IMR-90 (cell line): ENCODE measurements around the gene RPL6. TPM values are rescaled to one million over a fixed set of nuclear protein-coding genes. Genes with fewer than 3 reads are reported as not detected.

Source experiments
- ATAC-seq: fragments of 200-7000 bp; cut with Tn5 transposase; 2 replicates; pipeline ENCODE4 v1.9.1; 2020; ENCODE audit warnings: low read depth, mild to moderate bottlenecking, moderate library complexity
- BruUV-seq: library from RNA; stranded (reverse); fragments of 400-500 nt; replicated peaks from 2 replicates; lab custom pipeline; 2021; lab: Mats Ljungman, UMichigan
- CTCF ChIA-PET: fragments of 300-600 bp; formaldehyde crosslinking; extraction: SDS; loops from one replicate; lab custom pipeline; 2021; ENCODE audit warnings: antibody characterized with exemption; lab: Yijun Ruan, JAX
- POLR2A ChIA-PET: fragments of 300-600 bp; sonication (Branson Sonifier 250); formaldehyde crosslinking; loops from one replicate; lab custom pipeline; 2022; ENCODE audit warnings: antibody characterized with exemption; ENCODE audit not compliant: unreplicated experiment; lab: Charles Lee
- DNase-seq: peaks from one replicate; pipeline ENCODE4 v3.0.0; 2013
- H2AFZ ChIP-seq: replicated peaks from 2 replicates; pipeline ENCODE3; 2013; ENCODE audit warnings: low read length, mild to moderate bottlenecking; ENCODE audit not compliant: poor library complexity
- H2AK5ac ChIP-seq: 2 replicates; pipeline ENCODE4 v1.6.1; 2013; ENCODE audit warnings: low read depth, low read length, inconsistent platforms
- H2AK9ac ChIP-seq: replicated peaks from 2 replicates; pipeline ENCODE3; 2013; ENCODE audit warnings: mild to moderate bottlenecking, low read depth, low read length, moderate library complexity; ENCODE audit not compliant: poor library complexity
- H2BK120ac ChIP-seq: 2 replicates; pipeline ENCODE4 v1.6.1; 2013; ENCODE audit warnings: low read depth, low read length, inconsistent platforms
- H2BK15ac ChIP-seq: 3 replicates; pipeline ENCODE4 v1.6.1; 2013; ENCODE audit warnings: low read depth, low read length, inconsistent platforms
- H2BK20ac ChIP-seq: 2 replicates; pipeline ENCODE4 v1.6.1; 2013; ENCODE audit warnings: low read depth, mild to moderate bottlenecking, inconsistent platforms, low read length, moderate library complexity
- H2BK5ac ChIP-seq: 2 replicates; pipeline ENCODE4 v1.6.1; 2013; ENCODE audit warnings: mild to moderate bottlenecking, low read depth, low read length, inconsistent platforms; ENCODE audit not compliant: poor library complexity, severe bottlenecking
- H3K14ac ChIP-seq: replicated peaks from 2 replicates; pipeline ENCODE4 v1.6.1; 2013; ENCODE audit warnings: low read depth, low read length, inconsistent platforms
- H3K18ac ChIP-seq: 2 replicates; pipeline ENCODE4 v1.6.1; 2013; ENCODE audit warnings: low read depth, low read length, control low read depth
- H3K23ac ChIP-seq: 2 replicates; pipeline ENCODE4 v1.6.1; 2013; ENCODE audit warnings: low read depth, low read length, inconsistent platforms
- H3K27ac ChIP-seq: 2 replicates; pipeline ENCODE4 v1.5.1; 2013; ENCODE audit warnings: mild to moderate bottlenecking, control low read depth, low read length; ENCODE audit not compliant: insufficient read depth
- H3K27me3 ChIP-seq: 2 replicates; pipeline ENCODE4 v1.6.1; 2013; ENCODE audit warnings: low read length; ENCODE audit not compliant: control insufficient read depth, insufficient read depth
- H3K36me3 ChIP-seq: 2 replicates; pipeline ENCODE4 v1.6.1; 2013; ENCODE audit warnings: low read length, mixed read lengths; ENCODE audit not compliant: control insufficient read depth, insufficient read depth
- H3K4ac ChIP-seq: 2 replicates; pipeline ENCODE4 v1.6.1; 2013; ENCODE audit warnings: low read depth, low read length, inconsistent platforms
- H3K4me1 ChIP-seq: 2 replicates; pipeline ENCODE4 v1.6.1; 2013; ENCODE audit warnings: low read length, mixed read lengths; ENCODE audit not compliant: control insufficient read depth, insufficient read depth
- H3K4me2 ChIP-seq: 2 replicates; pipeline ENCODE4 v1.6.1; 2013; ENCODE audit warnings: low read depth, mild to moderate bottlenecking, control low read depth, low read length, moderate library complexity
- H3K4me3 ChIP-seq: 2 replicates; pipeline ENCODE4 v1.5.1; 2013; ENCODE audit warnings: low read depth, mild to moderate bottlenecking, control low read depth, low read length, moderate library complexity; ENCODE audit not compliant: insufficient read depth
- H3K56ac ChIP-seq: 2 replicates; pipeline ENCODE4 v1.6.1; 2013; ENCODE audit warnings: low read length, inconsistent platforms; ENCODE audit not compliant: insufficient read depth; ENCODE audit errors: extremely low read depth
- H3K79me1 ChIP-seq, 2 experiments: 2 replicates each; pipeline ENCODE4 v1.6.1; 2013; ENCODE audit warnings: low read length in 2 of 2, inconsistent platforms in 1 of 2, low read depth in 1 of 2
- H3K9ac ChIP-seq: 2 replicates; pipeline ENCODE4 v1.6.1; 2013; ENCODE audit warnings: low read depth, low read length, control low read depth
- H3K9me1 ChIP-seq: 2 replicates; pipeline ENCODE4 v1.6.1; 2013; ENCODE audit warnings: low read length, inconsistent platforms; ENCODE audit not compliant: insufficient read depth
- H3K9me3 ChIP-seq: 2 replicates; pipeline ENCODE4 v1.6.1; 2013; ENCODE audit warnings: low read length; ENCODE audit not compliant: control insufficient read depth, insufficient read depth
- H4K20me1 ChIP-seq: 2 replicates; pipeline ENCODE4 v1.6.1; 2013; ENCODE audit warnings: low read length, inconsistent platforms; ENCODE audit not compliant: insufficient read depth
- H4K5ac ChIP-seq: 2 replicates; pipeline ENCODE4 v1.6.1; 2013; ENCODE audit warnings: mild to moderate bottlenecking, low read depth, low read length, control low read depth
- H4K8ac ChIP-seq, 2 experiments: 2 replicates each; pipeline ENCODE4 v1.6.1; 2013; ENCODE audit warnings: low read depth in 2 of 2, low read length in 2 of 2, control low read depth in 1 of 2, inconsistent platforms in 1 of 2
- H4K91ac ChIP-seq: 2 replicates; pipeline ENCODE4 v1.6.1; 2013; ENCODE audit warnings: low read depth, low read length, inconsistent platforms; ENCODE audit not compliant: insufficient read depth
- BHLHE40 ChIP-seq: fragments of 150-350 bp; IDR thresholded peaks from 2 replicates; pipeline ENCODE4 v1.6.1; 2016; ENCODE audit warnings: mild to moderate bottlenecking, low read depth, low read length
- CEBPB ChIP-seq: IDR thresholded peaks from 2 replicates; pipeline ENCODE4 v1.6.1; 2012; ENCODE audit warnings: low read depth, low read length, improper control_type of control experiment
- CHD1 ChIP-seq: IDR thresholded peaks from 2 replicates; pipeline ENCODE4 v1.6.1; 2012; ENCODE audit warnings: low read depth, low read length, improper control_type of control experiment
- MAZ ChIP-seq: IDR thresholded peaks from 2 replicates; pipeline ENCODE4 v1.6.1; 2012; ENCODE audit warnings: low read depth, mild to moderate bottlenecking, low read length, improper control_type of control experiment, moderate library complexity, borderline replicate concordance
- POLR2A ChIP-seq: IDR thresholded peaks from 2 replicates; pipeline ENCODE4 v1.6.1; 2012; ENCODE audit warnings: mild to moderate bottlenecking, low read depth, low read length
- RAD21 ChIP-seq: IDR thresholded peaks from 2 replicates; pipeline ENCODE4 v1.6.1; 2012; ENCODE audit warnings: low read length, improper control_type of control experiment
- SMC3 ChIP-seq: fragments of 150-350 bp; IDR thresholded peaks from 2 replicates; pipeline ENCODE4 v1.6.1; 2016; ENCODE audit warnings: low read depth, mild to moderate bottlenecking, antibody characterized with exemption, low read length, moderate library complexity
- WGBS, 2 experiments: methylation state at CpG; one replicate each; pipeline versions ENCODE4 v1.1.5 to v1.1.7; 2013; ENCODE audit warnings: missing lambda C conversion rate in 2 of 2; ENCODE audit not compliant: insufficient read length in 1 of 2; ENCODE audit errors: extremely low coverage in 2 of 2; 5-methylcytosine and 5-hydroxymethylcytosine counted together
- dilution Hi-C: fragments of 300-500 bp; cut with HindIII; formaldehyde crosslinking; loops from one replicate; pipeline ENCODE4 v1.14.3; 2018; ENCODE audit warnings: low sequenced_read_pairs; ENCODE audit not compliant: unreplicated experiment
- in situ Hi-C: fragments of 300-500 bp; cut with MboI; formaldehyde crosslinking; loops from 3 replicates; pipeline ENCODE4 v1.14.3; 2019; ENCODE audit warnings: low sequenced_read_pairs, inconsistent platforms, mixed read lengths
- intact Hi-C: fragments of 100-400 bp; cut with micrococcal nuclease; formaldehyde crosslinking; loops from 2 replicates; pipeline ENCODE4 v1.10.0; 2022
- polyA plus RNA-seq, 3 experiments: library from polyadenylated mRNA; depleted of rRNA; stranded (reverse); fragments of >200 nt; gene quantifications; 2 replicates each; pipeline ENCODE4 v1.2.3, GENCODE V29; 2012; ENCODE audit warnings: low replicate concordance in 1 of 3
- total RNA-seq: library from RNA; depleted of rRNA; stranded (reverse); fragments of >200 nt; gene quantifications from 2 replicates; pipeline ENCODE4 v1.2.3, GENCODE V29; 2012
- TF ChIP-seq, protein P1 (sequence below): conservative IDR thresholded peaks from 2 replicates; pipeline ENCODE4 v1.5.1; 2012; ENCODE audit warnings: mild to moderate bottlenecking, low read depth, low read length, improper control_type of control experiment

Gene RPL6
- total and polyA plus RNA-seq, 2 of the 4 experiments (the other 2 are of a cell fraction): 1,317 to 1,694 TPM

DNA sequence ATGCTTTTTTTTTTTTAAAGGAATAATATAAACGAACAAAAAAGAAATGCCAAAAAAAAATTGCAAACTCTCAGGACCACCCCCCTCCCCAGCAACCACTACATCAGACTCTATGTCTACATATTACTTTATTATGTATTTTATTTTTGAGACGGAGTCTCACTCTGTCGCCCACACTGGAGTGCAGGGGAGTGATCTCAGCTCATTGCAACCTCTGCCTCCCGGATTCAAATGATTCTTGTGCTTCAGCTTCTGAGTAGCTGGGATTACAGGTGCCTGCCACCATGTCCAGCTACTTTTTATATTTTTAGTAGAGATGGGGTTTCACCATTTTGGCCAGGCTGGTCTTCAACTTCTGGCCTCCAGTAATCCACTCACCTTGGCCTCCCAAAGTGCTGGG is 50.1 kb downstream of the RPL6 start:
- no peak overlapping the region for H2AK9ac ChIP-seq
- H4K8ac ChIP-seq: no peak overlapping the region
- ChIA-PET CTCF (no interaction called here), POLR2A (no interaction called here)
- DNase-seq (no peak), ATAC-seq (no peak)
- no peak overlapping the region for H3K18ac ChIP-seq
- H2BK120ac ChIP-seq: no peak overlapping the region
- no peaks in the 10 kb centered on the region for H3K9me1 ChIP-seq
- H3K4me1 ChIP-seq: no peaks in the 10 kb centered on the region; the same call in 1 of the 2 replicates
- no peak overlapping the region for H3K9ac ChIP-seq
- in situ Hi-C loops (no loop called here), dilution Hi-C loops (no loop called here), intact Hi-C loops (no loop called here)
- H2AFZ ChIP-seq: no peak overlapping the region
- no peak overlapping the region for H3K56ac ChIP-seq
- H3K14ac ChIP-seq: no peak overlapping the region
- no peak overlapping the region for H2AK5ac ChIP-seq
- H3K27me3 ChIP-seq: no peaks in the 10 kb centered on the region
- BruUV-seq: no TSS peak
- no peak overlapping the region for H4K91ac ChIP-seq
- no peak overlapping the region for H2BK15ac ChIP-seq
- H3K23ac ChIP-seq: no peak overlapping the region
- no peak overlapping the region for H3K27ac ChIP-seq
- TF ChIP-seq BHLHE40 (no peak), CHD1 (no peak), MAZ (no peak), RAD21 (no peak), CEBPB (no peak), POLR2A (no peak), SMC3 (no peak)
- TF ChIP-seq, protein P1, sequence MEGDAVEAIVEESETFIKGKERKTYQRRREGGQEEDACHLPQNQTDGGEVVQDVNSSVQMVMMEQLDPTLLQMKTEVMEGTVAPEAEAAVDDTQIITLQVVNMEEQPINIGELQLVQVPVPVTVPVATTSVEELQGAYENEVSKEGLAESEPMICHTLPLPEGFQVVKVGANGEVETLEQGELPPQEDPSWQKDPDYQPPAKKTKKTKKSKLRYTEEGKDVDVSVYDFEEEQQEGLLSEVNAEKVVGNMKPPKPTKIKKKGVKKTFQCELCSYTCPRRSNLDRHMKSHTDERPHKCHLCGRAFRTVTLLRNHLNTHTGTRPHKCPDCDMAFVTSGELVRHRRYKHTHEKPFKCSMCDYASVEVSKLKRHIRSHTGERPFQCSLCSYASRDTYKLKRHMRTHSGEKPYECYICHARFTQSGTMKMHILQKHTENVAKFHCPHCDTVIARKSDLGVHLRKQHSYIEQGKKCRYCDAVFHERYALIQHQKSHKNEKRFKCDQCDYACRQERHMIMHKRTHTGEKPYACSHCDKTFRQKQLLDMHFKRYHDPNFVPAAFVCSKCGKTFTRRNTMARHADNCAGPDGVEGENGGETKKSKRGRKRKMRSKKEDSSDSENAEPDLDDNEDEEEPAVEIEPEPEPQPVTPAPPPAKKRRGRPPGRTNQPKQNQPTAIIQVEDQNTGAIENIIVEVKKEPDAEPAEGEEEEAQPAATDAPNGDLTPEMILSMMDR: no peak
- H3K4me3 ChIP-seq: no peak overlapping the region
- WGBS, 2 experiments: no CpG with 5 or more reads among the region's 4 CpGs
- H3K4ac ChIP-seq: no peak overlapping the region
- peaks cover 13 to 49% of the 10 kb centered on the region in 2 experiments for H3K79me1 ChIP-seq
- no peaks in the 10 kb centered on the region for H3K36me3 ChIP-seq
- no peak overlapping the region for H2BK5ac ChIP-seq
- no peak overlapping the region for H4K5ac ChIP-seq
- no peak overlapping the region for H2BK20ac ChIP-seq
- H4K20me1 ChIP-seq: peaks cover 22% of the 10 kb centered on the region
- H3K4me2 ChIP-seq: no peak overlapping the region
- H3K9me3 ChIP-seq: no peaks in the 10 kb centered on the region
